ENCODE results near the gene SPEN. TPM values are rescaled to one million over a fixed set of nuclear protein-coding genes. Genes with fewer than 3 reads are reported as not detected.

The SPEN gene
- polyA plus RNA-seq, 1 of the 3 experiments (the other 2 are of a cell fraction), result 6.1 TPM

DNA sequence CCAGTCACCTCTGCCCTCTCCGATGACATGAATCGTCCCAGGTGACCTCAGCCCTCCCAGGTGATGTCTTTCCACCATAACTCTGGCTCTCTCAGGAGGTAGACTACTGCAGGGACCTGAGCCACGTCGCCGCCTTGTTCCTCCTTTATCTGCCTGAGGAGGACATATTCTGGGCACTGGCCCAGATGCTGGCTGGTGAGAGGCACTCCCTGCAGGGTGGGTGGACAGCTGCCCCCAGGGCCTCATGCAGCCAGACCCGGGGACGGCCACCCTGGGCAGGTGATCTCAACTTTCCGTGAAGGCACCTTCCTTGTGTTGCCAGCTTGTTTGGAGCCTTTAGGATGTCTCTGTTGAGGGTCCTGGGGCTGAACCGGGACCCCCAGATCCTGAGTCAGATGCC, 142.3 kb downstream of the SPEN start:
- no peak overlapping the region for H3K9ac ChIP-seq
- no peak for TF ChIP-seq YY1 (IDR thresholded peaks at IDR 0.05; ENCODE audit: low read depth)
- no peak for TF ChIP-seq EP300 (IDR thresholded peaks at IDR 0.05; ENCODE audit: borderline replicate concordance in 1 of 2, low read depth in 1 of 2, low read length in 1 of 2)
- no peak for TF ChIP-seq ZBTB33 (IDR thresholded peaks at IDR 0.05; ENCODE audit: borderline replicate concordance, low read depth)
- no peak for TF ChIP-seq RXRA (IDR thresholded peaks at IDR 0.05; ENCODE audit: borderline replicate concordance, low read depth)
- TF ChIP-seq GATA2 (CRISPR knock-in tag; IDR thresholded peaks at IDR 0.05), result no peak
- TF ChIP-seq MAX (IDR thresholded peaks at IDR 0.05; ENCODE audit: low read depth), result no peak
- TF ChIP-seq JUND (IDR thresholded peaks at IDR 0.05), result no peak
- TF ChIP-seq SMC3 (IDR thresholded peaks at IDR 0.05; ENCODE audit: low read depth, low read length), result no peak
- no peak for TF ChIP-seq NRF1 (IDR thresholded peaks at IDR 0.05; ENCODE audit: low read depth, low read length)
- TF ChIP-seq RFX5 (IDR thresholded peaks at IDR 0.05; ENCODE audit: low read length), result no peak
- TF ChIP-seq USF2 (IDR thresholded peaks at IDR 0.05; ENCODE audit: borderline replicate concordance, low read depth, low read length), result no peak
- no peaks in the 10 kb centered on the region for H3K9me2 ChIP-seq
- ChIA-PET CTCF (interaction anchor here (1.0 to 1.2 kb wide), 2 partner anchors 175 to 198 kb away, joined by 3 to 4 read pairs; no protein-coding TSS in a partner anchor), POLR2A (no interaction called here)
- H3F3A ChIP-seq (replicated peaks; ENCODE audit: insufficient read depth), result no peaks in the 10 kb centered on the region
- H3K4me1 ChIP-seq (ENCODE audit: control insufficient read depth in 1 of 2, insufficient read depth in 2 of 2, low read depth in 1 of 2, low read length in 1 of 2), result no peaks in the 10 kb centered on the region
- H3K27ac ChIP-seq (ENCODE audit: low read depth in 2 of 2, low read length in 1 of 2), result no peak overlapping the region
- WGBS (ENCODE audit: low lambda C conversion rate), result 78% methylated on average over 9 of the region's 9 CpGs
- no peaks in the 10 kb centered on the region for H4K20me1 ChIP-seq (ENCODE audit: insufficient read depth)
- no peaks in the 10 kb centered on the region for H3K79me2 ChIP-seq (ENCODE audit: insufficient read depth)
- H3K4me3 ChIP-seq (ENCODE audit: low read depth in 2 of 2, low read length in 1 of 2), result no peak overlapping the region
- no peak for DNase-seq
- H3K9me3 ChIP-seq, result no peaks in the 10 kb centered on the region
- H2AFZ ChIP-seq (ENCODE audit: low read depth), result no peak overlapping the region
- H3K27me3 ChIP-seq (ENCODE audit: insufficient read depth), result no peaks in the 10 kb centered on the region
- H3K4me2 ChIP-seq, result no peak overlapping the region
- H3K36me3 ChIP-seq (replicated peaks in 1 of 2; ENCODE audit: control insufficient read depth in 1 of 2, insufficient read depth in 2 of 2, low read length in 1 of 2), result no peaks in the 10 kb centered on the region

Small RNAs within 50 kb of the gene (small RNA-seq; reads per million reads assigned to genes)
- gene AL034555.1 (0 to 2.3 (median 0) reads per million in 7 experiments), gene AL355994.1 (0 reads per million in 7 experiments), gene AL355994.5 (0 reads per million in 7 experiments)

Other genes with a start within 250 kb of the SPEN start
- 2.8 and 3.4 TPM in 2 replicates for gene DDI2, start 230.2 kb upstream of the SPEN start, polyA plus RNA-seq (2012; rRNA removed)
- gene PLEKHM2, start 163.4 kb upstream of the SPEN start, polyA plus RNA-seq (2012; rRNA removed), result 37.0 and 38.9 TPM in 2 replicates
- gene SLC25A34, start 111.4 kb upstream of the SPEN start, polyA plus RNA-seq (2012; rRNA removed), result 1.2 and 1.4 TPM in 2 replicates
- gene TMEM82, start 105.2 kb upstream of the SPEN start, polyA plus RNA-seq (2012; rRNA removed), result not detected in 2 replicates
- gene FBLIM1, start 88.9 kb upstream of the SPEN start, polyA plus RNA-seq (2012; rRNA removed), result 89.8 and 93.8 TPM in 2 replicates
- gene UQCRHL, start 40.1 kb upstream of the SPEN start, polyA plus RNA-seq (2012; rRNA removed), result 2.8 and 4.1 TPM in 2 replicates
- gene ZBTB17, start 128.4 kb downstream of the SPEN start, polyA plus RNA-seq (2012; rRNA removed), result 54.1 and 56.4 TPM in 2 replicates
- not detected in 2 replicates for gene SRARP, start 156.5 kb downstream of the SPEN start, polyA plus RNA-seq (2012; rRNA removed)
- gene HSPB7, start 170.3 kb downstream of the SPEN start, polyA plus RNA-seq (2012; rRNA removed), result 0.05 and 0.23 TPM in 2 replicates
- gene CLCNKA, start 174.3 kb downstream of the SPEN start, polyA plus RNA-seq (2012; rRNA removed), result 0.03 TPM in 2 replicates
- gene CLCNKB, start 196.1 kb downstream of the SPEN start, polyA plus RNA-seq (2012; rRNA removed), result 0.37 and 0.41 TPM in 2 replicates
- 0.97 and 1.6 TPM in 2 replicates for gene FAM131C, start 225.9 kb downstream of the SPEN start, polyA plus RNA-seq (2012; rRNA removed)